ENCODE results near the gene TRIM41. TPM values are rescaled to one million over a fixed set of nuclear protein-coding genes. Genes with fewer than 3 reads are reported as not detected.
A peak's percentile ranks its signal among the peaks of the same experiment; 100 is the strongest.

Gene TRIM41
- total RNA-seq, 1 experiment from 2014 or later: 28.7 TPM

- Histone ChIP-seq H3K4me1 (peaks cover 12% of the 10 kb centered on the region), H3K27me3 (replicated peaks; ENCODE audit: control insufficient read depth, insufficient read depth, low read length) (no peaks in the 10 kb centered on the region), H3K36me3 (ENCODE audit: control insufficient read depth, insufficient read depth, low read length) (no peaks in the 10 kb centered on the region), H3K9me3 (no peaks in the 10 kb centered on the region), H3K4me3 (ENCODE audit: low read depth, low read length) (peak overlapping the region; percentile 94)
- ChIA-PET CTCF (interaction anchor here (0.7 to 1.1 kb wide), 3 partner anchors 12 to 30 kb away, joined by 3 to 12 read pairs (median 8); partner anchors contain the start of gene TRIM7), POLR2A (interaction anchor here (1.1 to 1.2 kb wide), 2 partner anchors 15 to 19 kb away, joined by 4 to 9 read pairs; no protein-coding TSS in a partner anchor)
- Mint-ChIP-seq H3K4me1 (ENCODE audit: low read depth, unreplicated experiment) (peaks cover 33% of the 10 kb centered on the region), H3K4me3 (ENCODE audit: unreplicated experiment) (peak overlapping the region; percentile 91), H3K36me3 (ENCODE audit: insufficient read depth, unreplicated experiment) (peaks cover 49% of the 10 kb centered on the region), H3K27me3 (ENCODE audit: insufficient read depth, unreplicated experiment) (peaks cover 10% of the 10 kb centered on the region), H3K9me3 (ENCODE audit: unreplicated experiment) (no peaks in the 10 kb centered on the region), H3K27ac (ENCODE audit: unreplicated experiment) (peak overlapping the region; percentile 97)
- TSS peak; percentile 35 for BruUV-seq (replicated peaks)
- TF ChIP-seq CTCF (IDR thresholded peaks at IDR 0.05; ENCODE audit: insufficient read depth in 1 of 2, low read depth in 1 of 2, low read length in 1 of 2, severe bottlenecking in 1 of 2, unreplicated experiment in 1 of 2): no peak
- no peak for DNase-seq
- intact Hi-C loops (cut with micrococcal nuclease; ENCODE audit: unreplicated experiment): no loop called here
These were observed 30.6 kb upstream of the TRIM41 start for GRCh38 chr5:181192337-181193046.

- H3K4me3 ChIP-seq (ENCODE audit: low read depth, low read length): no peak overlapping the region
- intact Hi-C loops (cut with micrococcal nuclease; ENCODE audit: unreplicated experiment): no loop called here
- peaks cover 16% of the 10 kb centered on the region for H3K4me1 ChIP-seq
- H3K36me3 Mint-ChIP-seq (ENCODE audit: insufficient read depth, unreplicated experiment): peaks cover 37% of the 10 kb centered on the region
- no peaks in the 10 kb centered on the region for H3K9me3 Mint-ChIP-seq (ENCODE audit: unreplicated experiment)
- peaks cover 6% of the 10 kb centered on the region for H3K27me3 Mint-ChIP-seq (ENCODE audit: insufficient read depth, unreplicated experiment)
- H3K9me3 ChIP-seq: no peaks in the 10 kb centered on the region
- CTCF ChIA-PET: no interaction called here
- no peak overlapping the region for H3K27ac Mint-ChIP-seq (ENCODE audit: unreplicated experiment)
- POLR2A ChIA-PET: no interaction called here
- no peak overlapping the region for H3K4me3 Mint-ChIP-seq (ENCODE audit: unreplicated experiment)
- TF ChIP-seq CTCF (IDR thresholded peaks at IDR 0.05; ENCODE audit: insufficient read depth in 1 of 2, low read depth in 1 of 2, low read length in 1 of 2, severe bottlenecking in 1 of 2, unreplicated experiment in 1 of 2): no peak
- peaks cover 31% of the 10 kb centered on the region for H3K4me1 Mint-ChIP-seq (ENCODE audit: low read depth, unreplicated experiment)
- no peaks in the 10 kb centered on the region for H3K27me3 ChIP-seq (replicated peaks; ENCODE audit: control insufficient read depth, insufficient read depth, low read length)
- no peak for DNase-seq
- no TSS peak for BruUV-seq (replicated peaks)
- no peaks in the 10 kb centered on the region for H3K36me3 ChIP-seq (ENCODE audit: control insufficient read depth, insufficient read depth, low read length)
These were observed 29.4 kb upstream of the TRIM41 start for GRCh38 chr5:181193656-181194055.

- Mint-ChIP-seq H3K9me3 (ENCODE audit: unreplicated experiment) (no peaks in the 10 kb centered on the region), H3K27ac (ENCODE audit: unreplicated experiment) (no peak overlapping the region), H3K4me3 (ENCODE audit: unreplicated experiment) (no peak overlapping the region), H3K27me3 (ENCODE audit: insufficient read depth, unreplicated experiment) (peaks cover 2% of the 10 kb centered on the region), H3K36me3 (ENCODE audit: insufficient read depth, unreplicated experiment) (peaks cover 27% of the 10 kb centered on the region), H3K4me1 (ENCODE audit: low read depth, unreplicated experiment) (peaks cover 35% of the 10 kb centered on the region)
- Histone ChIP-seq H3K27me3 (replicated peaks; ENCODE audit: control insufficient read depth, insufficient read depth, low read length) (no peaks in the 10 kb centered on the region), H3K4me3 (ENCODE audit: low read depth, low read length) (no peak overlapping the region), H3K36me3 (ENCODE audit: control insufficient read depth, insufficient read depth, low read length) (no peaks in the 10 kb centered on the region), H3K4me1 (peaks cover 16% of the 10 kb centered on the region), H3K9me3 (no peaks in the 10 kb centered on the region)
- BruUV-seq (replicated peaks): no TSS peak
- intact Hi-C loops (cut with micrococcal nuclease; ENCODE audit: unreplicated experiment): no loop called here
- POLR2A ChIA-PET: no interaction called here
- CTCF ChIA-PET: no interaction called here
- no peak for TF ChIP-seq CTCF (IDR thresholded peaks at IDR 0.05; ENCODE audit: insufficient read depth in 1 of 2, low read depth in 1 of 2, low read length in 1 of 2, severe bottlenecking in 1 of 2, unreplicated experiment in 1 of 2)
- no peak for DNase-seq
These were observed 28.4 kb upstream of the TRIM41 start for GRCh38 chr5:181194489-181195248.
